Esophagus muscularis mucosa (tissue), 4 donors: Measurements from ENCODE around the gene GNA15. TPM values are rescaled to one million over a fixed set of nuclear protein-coding genes. Genes with fewer than 3 reads are reported as not detected.

Experiments
- DNase-seq: peaks from one replicate; pipeline ENCODE4 v3.0.0-alpha.2; 2017; ENCODE audit errors: extremely low spot score
- H3K27ac ChIP-seq, 4 donors: fragments of 200-600 bp; sonication (generic); replicated peaks in 1 of 4; 1 replicate in 3 of 4; 2 replicates in 1 of 4; pipeline ENCODE4 v1.5.1; 2016 to 2019; ENCODE audit warnings: mild to moderate bottlenecking in 1 of 4
- H3K27me3 ChIP-seq, 4 donors: fragments of 200-600 bp; sonication (generic); one replicate each; pipeline versions ENCODE4 v1.5.1 to v1.6.0; 2016 to 2019
- H3K36me3 ChIP-seq, 4 donors: fragments of 200-600 bp; sonication (generic); one replicate each; pipeline ENCODE4 v1.5.1; 2016 to 2019
- H3K4me1 ChIP-seq, 4 donors: fragments of 200-600 bp; sonication (generic); one replicate each; pipeline ENCODE4 v1.5.1; 2016 to 2019
- H3K4me3 ChIP-seq, 4 donors: fragments of 200-600 bp; sonication (generic); 1 replicate in 2 of 4; 2 replicates in 2 of 4; pipeline ENCODE4 v1.5.1; 2016 to 2019; ENCODE audit warnings: mild to moderate bottlenecking in 4 of 4, moderate library complexity in 1 of 4
- H3K9me3 ChIP-seq, 4 donors: fragments of 200-600 bp; sonication (generic); 1 replicate in 3 of 4; 2 replicates in 1 of 4; pipeline ENCODE4 v1.5.1; 2016 to 2019
- EP300 ChIP-seq: sonication (generic); formaldehyde crosslinking; IDR thresholded peaks from one replicate; pipeline ENCODE4 v1.6.1; 2017; ENCODE audit warnings: antibody characterized with exemption
- POLR2A ChIP-seq: fragments of 450-650 bp; IDR thresholded peaks from one replicate; pipeline ENCODE4 v1.6.1; 2017; ENCODE audit warnings: antibody characterized with exemption, moderate library complexity, mild to moderate bottlenecking, low read depth
- POLR2AphosphoS5 ChIP-seq, 2 donors: sonication (generic); formaldehyde crosslinking; IDR thresholded peaks; one replicate each; pipeline ENCODE4 v1.6.1; 2017; ENCODE audit warnings: antibody characterized with exemption in 2 of 2
- WGBS: methylation state at CpG from one replicate; pipeline ENCODE4 v1.1.5; 2018; 5-methylcytosine and 5-hydroxymethylcytosine counted together
- intact Hi-C: fragments of 100-400 bp; cut with DNase I; formaldehyde crosslinking; loops from one replicate; pipeline ENCODE4 v1.15.1; 2023
- total RNA-seq, 4 donors: library from RNA; depleted of rRNA; stranded (reverse); fragments of >200 nt; gene quantifications; one replicate each; pipeline versions ENCODE4 v1.1.0 to v1.2.1, GENCODE V29; 2016
- TF ChIP-seq, protein P1 (sequence below), 3 experiments: fragments of 200-600 bp in 2 of 3; fragments of 450-650 bp in 1 of 3; sonication (generic) in 2 of 3; IDR thresholded peaks; one replicate each; pipeline ENCODE4 v1.5.1; 2017 to 2019; ENCODE audit warnings: antibody characterized with exemption in 3 of 3, mild to moderate bottlenecking in 2 of 3, moderate library complexity in 1 of 3

GNA15 gene
- total RNA-seq, 4 donors from 2014 or later, result 4.3 to 13.8 (median 5.3) TPM

DNA sequence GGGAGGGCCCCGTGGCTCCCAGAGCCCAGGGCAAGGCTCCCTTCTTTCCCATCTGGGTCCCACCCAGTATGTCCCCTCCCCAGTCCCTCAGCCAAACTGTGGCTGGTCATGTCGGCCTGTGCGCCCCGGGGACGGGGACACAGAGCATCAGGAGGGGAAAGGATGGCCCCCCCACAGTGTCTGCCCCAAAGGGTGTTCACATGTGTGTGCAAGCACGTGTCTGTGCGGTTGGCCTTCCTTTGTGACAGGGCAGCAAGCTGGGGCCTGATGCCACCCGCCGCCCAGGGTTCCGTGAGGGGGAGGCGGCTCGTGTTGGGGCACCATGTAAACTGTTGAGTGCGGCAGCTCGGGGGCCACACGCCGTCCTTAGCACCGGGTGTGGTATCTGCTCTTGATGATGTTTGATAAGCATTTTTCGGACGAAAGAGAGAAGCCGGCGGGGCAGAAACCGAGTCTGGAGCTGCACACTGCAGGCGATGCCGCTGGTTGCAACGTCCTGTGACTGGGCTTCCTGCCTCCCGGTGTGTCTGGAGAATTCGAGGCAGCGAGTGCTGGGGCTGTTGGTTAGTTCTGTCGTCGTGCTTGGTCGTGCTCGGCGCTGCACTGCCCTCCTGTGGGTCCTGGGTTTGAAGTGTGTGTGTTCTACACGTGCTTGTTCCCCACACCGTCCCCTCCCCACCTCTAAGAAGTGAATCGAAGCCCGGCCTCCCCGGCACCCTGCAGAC, 23.3 kb upstream of the GNA15 start:
- Histone ChIP-seq H3K4me3 (no peak overlapping the region), H3K9me3 (no peaks in the 10 kb centered on the region), H3K27ac (no peak overlapping the region), H3K27me3 (no peaks in the 10 kb centered on the region), H3K36me3 (peaks cover 8 to 68% (median 59%) of the 10 kb centered on the region in 4 donors), H3K4me1 (peaks cover 29 to 63% (median 34%) of the 10 kb centered on the region in 4 donors)
- no peak for DNase-seq
- intact Hi-C loops, result no loop called here
- TF ChIP-seq EP300, result no peak
- no peak for TF ChIP-seq POLR2AphosphoS5 (IDR thresholded peaks at IDR 0.05)
- 86% methylated on average over 19 of the region's 38 CpGs for WGBS

DNA sequence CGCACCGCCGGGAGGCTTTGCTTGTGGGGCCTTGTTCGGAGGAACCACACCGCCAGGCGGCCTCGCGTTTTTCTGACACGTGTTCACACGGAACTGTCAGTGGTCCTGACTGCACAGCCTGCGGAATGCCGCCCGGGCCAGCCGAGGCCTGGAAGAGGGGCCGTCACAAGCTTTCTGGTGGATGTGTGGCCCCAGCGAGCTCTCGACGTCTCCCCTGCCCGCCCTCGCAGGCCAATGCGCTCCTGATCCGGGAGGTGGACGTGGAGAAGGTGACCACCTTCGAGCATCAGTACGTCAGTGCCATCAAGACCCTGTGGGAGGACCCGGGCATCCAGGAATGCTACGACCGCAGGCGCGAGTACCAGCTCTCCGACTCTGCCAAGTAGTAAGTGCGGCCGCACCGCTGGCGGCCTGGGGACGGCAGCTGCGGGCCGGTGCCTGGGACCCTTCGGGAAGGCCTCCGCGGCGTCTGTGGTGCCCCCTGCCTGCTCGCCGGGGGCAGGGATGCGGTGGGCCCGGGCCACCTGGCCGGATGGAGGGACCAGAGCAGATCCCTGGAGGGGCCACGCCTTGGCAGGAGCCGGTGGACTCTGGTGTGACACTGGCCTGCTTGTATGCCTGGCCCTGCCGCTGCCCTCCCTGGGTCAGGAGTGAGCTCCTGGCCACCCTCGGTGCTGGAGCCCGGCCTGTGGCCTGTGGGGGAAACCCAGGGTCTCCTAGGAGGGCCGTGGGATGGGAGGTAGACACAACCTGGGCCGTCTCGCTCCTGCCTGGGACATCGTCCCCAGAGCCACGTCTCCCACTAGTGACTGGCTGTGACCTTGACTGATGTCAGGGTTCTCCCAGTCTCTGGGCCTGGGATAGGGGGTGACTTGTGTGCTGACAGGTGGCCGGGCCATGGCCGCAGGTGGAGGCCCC, 22.5 kb upstream of the GNA15 start:
- DNase-seq, result no peak
- no peaks in the 10 kb centered on the region for H3K27me3 ChIP-seq
- 87% methylated on average over 44 of the region's 59 CpGs for WGBS
- H3K4me3 ChIP-seq, result no peak overlapping the region
- H3K9me3 ChIP-seq, result no peaks in the 10 kb centered on the region
- H3K36me3 ChIP-seq, result peaks cover 8 to 77% (median 67%) of the 10 kb centered on the region in 4 donors
- no peak overlapping the region for H3K27ac ChIP-seq
- intact Hi-C loops, result no loop called here
- TF ChIP-seq, protein P1, sequence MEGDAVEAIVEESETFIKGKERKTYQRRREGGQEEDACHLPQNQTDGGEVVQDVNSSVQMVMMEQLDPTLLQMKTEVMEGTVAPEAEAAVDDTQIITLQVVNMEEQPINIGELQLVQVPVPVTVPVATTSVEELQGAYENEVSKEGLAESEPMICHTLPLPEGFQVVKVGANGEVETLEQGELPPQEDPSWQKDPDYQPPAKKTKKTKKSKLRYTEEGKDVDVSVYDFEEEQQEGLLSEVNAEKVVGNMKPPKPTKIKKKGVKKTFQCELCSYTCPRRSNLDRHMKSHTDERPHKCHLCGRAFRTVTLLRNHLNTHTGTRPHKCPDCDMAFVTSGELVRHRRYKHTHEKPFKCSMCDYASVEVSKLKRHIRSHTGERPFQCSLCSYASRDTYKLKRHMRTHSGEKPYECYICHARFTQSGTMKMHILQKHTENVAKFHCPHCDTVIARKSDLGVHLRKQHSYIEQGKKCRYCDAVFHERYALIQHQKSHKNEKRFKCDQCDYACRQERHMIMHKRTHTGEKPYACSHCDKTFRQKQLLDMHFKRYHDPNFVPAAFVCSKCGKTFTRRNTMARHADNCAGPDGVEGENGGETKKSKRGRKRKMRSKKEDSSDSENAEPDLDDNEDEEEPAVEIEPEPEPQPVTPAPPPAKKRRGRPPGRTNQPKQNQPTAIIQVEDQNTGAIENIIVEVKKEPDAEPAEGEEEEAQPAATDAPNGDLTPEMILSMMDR (IDR thresholded peaks at IDR 0.05), result no peak
- TF ChIP-seq POLR2A, result no peak
- TF ChIP-seq POLR2AphosphoS5 (IDR thresholded peaks at IDR 0.05), result no peak
- TF ChIP-seq EP300, result no peak
- peaks cover 22 to 55% (median 28%) of the 10 kb centered on the region in 4 donors for H3K4me1 ChIP-seq

DNA sequence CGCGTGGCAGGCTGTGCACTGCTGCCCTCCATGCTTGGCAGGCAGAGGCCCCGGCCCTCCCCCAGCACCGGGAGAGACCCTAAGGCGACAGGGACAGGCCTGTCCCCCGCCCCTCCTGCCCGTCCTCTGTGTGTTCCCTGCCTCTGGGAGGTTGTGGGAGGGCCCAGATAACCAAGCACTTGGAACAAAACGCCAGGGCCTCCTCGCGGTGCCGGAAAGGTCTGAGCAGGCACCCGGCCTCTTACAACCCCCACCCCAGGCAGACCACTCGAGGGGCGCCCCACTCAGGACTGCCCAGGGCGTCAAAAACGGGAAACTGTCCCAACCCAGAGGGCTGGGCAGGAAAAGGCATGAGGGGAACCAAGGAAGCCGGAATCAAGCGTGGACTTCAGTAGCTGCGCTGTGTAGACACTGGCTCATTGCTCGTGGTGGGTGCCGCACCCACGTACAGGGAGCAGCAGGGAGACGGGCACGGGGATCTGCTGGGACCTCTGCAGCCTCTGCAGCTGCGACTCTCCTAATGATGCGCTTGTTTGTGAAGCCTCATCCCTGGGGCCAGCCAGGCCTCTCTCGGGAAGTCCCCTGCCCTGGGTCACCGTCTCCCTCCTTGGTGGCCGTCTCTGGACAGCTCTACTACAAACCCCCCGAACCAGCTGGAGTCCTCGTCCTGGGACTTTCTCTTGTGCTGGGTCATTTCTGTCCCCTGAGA, 21.7 kb upstream of the GNA15 start:
- H3K27ac ChIP-seq, result no peak overlapping the region
- H3K36me3 ChIP-seq, result peaks cover 14 to 85% (median 76%) of the 10 kb centered on the region in 4 donors
- H3K9me3 ChIP-seq, result no peaks in the 10 kb centered on the region
- peaks cover 14 to 47% (median 23%) of the 10 kb centered on the region in 4 donors for H3K4me1 ChIP-seq
- H3K4me3 ChIP-seq, result no peak overlapping the region
- 100% methylated on average over 1 of the region's 31 CpGs for WGBS
- H3K27me3 ChIP-seq, result no peaks in the 10 kb centered on the region
- no peak for TF ChIP-seq POLR2AphosphoS5 (IDR thresholded peaks at IDR 0.05)
- TF ChIP-seq POLR2A, result no peak
- TF ChIP-seq, protein P1 (IDR thresholded peaks at IDR 0.05), result no peak
- no peak for TF ChIP-seq EP300
- DNase-seq, result no peak
- intact Hi-C loops, result no loop called here

DNA sequence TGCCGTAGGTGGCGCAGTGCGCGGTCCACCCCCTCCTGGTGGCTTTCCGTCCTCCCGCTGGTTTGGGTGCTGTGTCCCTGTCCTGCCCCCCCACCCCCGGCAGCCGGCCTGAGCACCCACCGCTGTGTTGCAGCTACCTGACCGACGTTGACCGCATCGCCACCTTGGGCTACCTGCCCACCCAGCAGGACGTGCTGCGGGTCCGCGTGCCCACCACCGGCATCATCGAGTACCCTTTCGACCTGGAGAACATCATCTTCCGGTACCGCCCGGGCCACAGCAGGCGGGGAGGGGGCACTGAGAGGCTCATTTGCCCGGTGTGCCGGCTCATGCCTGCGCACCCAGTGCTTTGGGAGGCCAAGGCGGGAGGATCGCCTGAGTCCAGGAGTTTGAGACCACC, 21.0 kb upstream of the GNA15 start:
- Histone ChIP-seq H3K27ac (peak overlapping the region in 1 of 4 donors; percentile 76), H3K9me3 (no peaks in the 10 kb centered on the region), H3K4me3 (no peak overlapping the region), H3K27me3 (no peaks in the 10 kb centered on the region), H3K36me3 (peaks cover 14 to 91% (median 82%) of the 10 kb centered on the region in 4 donors), H3K4me1 (peaks cover 12 to 41% (median 22%) of the 10 kb centered on the region in 4 donors)
- intact Hi-C loops, result no loop called here
- DNase-seq, result no peak
- TF ChIP-seq POLR2A (no peak), POLR2AphosphoS5 (IDR thresholded peaks at IDR 0.05) (no peak), EP300 (no peak)
- TF ChIP-seq, protein P1 (IDR thresholded peaks at IDR 0.05), result no peak
- WGBS, result 88% methylated on average over 27 of the region's 29 CpGs
